Muscle of arm (tissue), 12 donors: ENCODE data around the gene CDKN1B. TPM values are rescaled to one million over a fixed set of nuclear protein-coding genes. Genes with fewer than 3 reads are reported as not detected.
"Not testable (repeated sequence)": the region's sequence is repeated elsewhere in the genome, so short reads cannot be mapped to it uniquely, and the experiment has no call there.

ENCODE experiments used
- DNase-seq: peaks from one replicate; pipeline ENCODE4 v3.0.0-alpha.2; 2013
- polyA plus RNA-seq, 12 donors: library from polyadenylated mRNA; unstranded; fragments of 120-200 nt; gene quantifications; one replicate each; pipeline ENCODE4 v1.2.1, GENCODE V29; 2013; ENCODE audit not compliant: insufficient read length in 12 of 12

The CDKN1B gene
- polyA plus RNA-seq, 12 donors: 47.1 to 72.2 (median 53.6) TPM; not detected in 1

DNA sequence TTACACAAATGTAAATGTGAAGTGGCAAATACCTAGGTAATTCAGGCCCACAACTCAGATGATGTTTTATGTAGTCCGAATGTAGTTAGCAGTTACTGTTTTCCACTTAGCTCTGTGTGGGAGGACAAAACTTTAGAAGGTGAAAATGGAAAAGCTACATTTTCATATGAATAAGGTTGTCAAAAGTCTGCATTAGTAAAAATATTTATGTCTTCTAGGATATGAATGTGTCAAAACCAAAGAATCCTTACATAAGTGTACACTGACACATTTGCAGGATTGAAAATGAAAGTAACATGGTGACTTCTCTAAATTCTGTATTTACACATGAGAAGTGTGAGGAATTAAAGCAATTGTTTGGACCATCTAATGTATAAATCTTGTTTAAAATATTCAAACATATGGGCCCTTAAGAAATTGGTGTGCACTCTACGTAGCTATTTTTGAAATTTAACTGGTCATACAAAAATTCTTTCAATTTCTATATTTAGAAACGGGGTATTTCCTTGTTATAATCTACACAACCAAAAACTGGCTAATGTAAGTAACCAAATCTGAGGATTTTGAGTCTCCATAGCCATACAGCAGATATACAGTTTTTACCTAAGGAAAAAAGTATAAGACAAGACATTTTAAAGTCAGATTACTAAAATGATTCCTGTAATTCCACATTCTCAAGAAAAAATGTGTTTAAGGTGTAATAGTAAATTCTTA, 5.4 kb downstream of the CDKN1B start:
- no peak for DNase-seq

DNA sequence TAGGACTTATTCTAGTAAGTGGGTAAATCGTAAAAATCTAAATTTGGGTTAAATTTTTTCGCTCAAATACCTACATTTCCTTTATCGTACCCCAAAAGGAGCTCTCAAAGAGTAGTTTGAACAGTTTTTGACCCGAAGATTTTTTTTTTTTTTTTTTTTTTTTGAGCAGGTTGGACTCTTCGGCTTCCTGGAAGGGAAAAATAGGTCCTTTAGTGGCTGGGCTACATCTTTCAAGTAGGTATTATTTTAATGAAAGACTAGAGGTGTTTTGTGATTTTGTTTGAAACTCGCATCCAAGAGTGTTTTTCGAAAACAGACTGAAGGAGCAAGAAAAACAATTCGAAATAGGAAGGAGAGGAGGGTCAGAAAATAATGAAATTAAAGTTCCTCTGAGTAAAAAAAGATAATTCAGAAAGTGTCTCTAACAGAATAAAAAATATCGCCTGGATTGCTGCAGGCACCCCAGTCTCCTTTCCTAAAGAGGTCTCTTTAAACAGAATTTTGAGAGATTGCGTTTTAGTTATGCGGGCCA, 6.0 kb downstream of the CDKN1B start:
- DNase-seq: no peak

DNA sequence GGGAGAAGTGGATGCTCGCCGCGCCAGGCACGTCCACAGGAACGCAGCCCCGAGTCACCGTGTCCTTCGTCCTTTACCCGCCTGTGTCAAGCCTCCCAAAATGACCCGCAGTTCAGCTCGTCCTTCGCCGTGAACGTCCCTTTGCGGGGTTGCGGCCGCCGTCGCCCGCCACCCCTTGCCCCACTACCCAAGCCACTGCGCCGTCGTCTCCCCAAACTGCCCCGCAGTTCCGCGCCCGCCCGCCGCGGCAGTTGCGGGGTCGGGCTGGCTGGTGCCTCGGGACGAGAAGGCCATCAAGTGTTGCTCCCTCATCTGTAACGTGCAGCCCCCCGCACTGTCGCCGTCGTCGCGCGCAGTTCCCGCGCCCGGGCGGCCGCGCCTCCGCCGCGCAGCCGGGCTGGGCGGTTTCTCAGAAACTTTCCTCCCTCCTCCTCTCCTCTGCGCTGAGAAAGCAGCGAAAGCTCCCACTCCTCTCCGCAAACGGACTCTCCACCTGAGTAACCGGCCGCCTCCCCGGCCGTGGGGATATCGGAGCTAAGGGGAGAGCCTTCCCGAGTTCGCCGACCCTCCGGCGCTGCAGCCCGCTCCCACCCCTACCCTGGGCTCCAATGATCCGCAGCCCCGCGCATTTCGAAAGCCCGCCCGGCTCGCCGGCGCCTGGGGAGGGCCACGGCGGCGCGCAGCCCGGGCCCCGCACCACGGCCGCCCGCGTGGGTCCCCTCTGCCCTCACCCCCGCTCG, 6.7 kb downstream of the CDKN1B start:
- DNase-seq: peak; percentile 66

DNA sequence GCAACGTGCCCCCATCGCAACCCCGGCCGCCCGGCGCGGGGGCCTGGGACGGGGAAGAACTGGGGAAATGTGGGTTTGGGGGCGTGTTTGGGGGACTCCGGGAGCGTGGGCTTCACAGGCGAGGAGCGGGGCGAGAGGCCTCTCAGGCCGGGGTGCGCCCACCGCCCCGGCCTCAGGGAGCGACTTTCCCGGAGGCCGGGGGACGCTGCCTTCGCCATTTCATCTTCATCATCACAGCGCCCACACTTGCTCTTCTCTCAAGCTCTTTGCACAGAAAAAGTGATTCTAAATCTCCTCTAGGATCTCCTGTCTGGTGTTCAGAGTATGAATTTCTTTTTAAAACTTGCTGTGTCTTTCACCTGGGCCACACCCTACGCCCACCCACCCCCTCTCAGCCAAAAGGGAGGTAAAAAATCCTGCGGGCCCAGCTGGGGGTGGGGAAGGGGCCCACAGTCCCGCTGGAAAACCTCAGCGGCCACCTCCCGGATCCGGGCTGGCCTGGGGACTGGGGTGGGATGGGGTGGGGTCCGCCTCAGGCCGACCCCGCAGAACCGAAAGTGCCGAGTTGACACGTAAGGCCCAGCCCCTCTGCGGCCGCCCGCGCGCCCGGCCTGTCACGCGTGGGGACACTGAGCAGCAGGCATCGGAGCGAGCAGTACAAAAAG, 7.4 kb downstream of the CDKN1B start:
- no peak for DNase-seq

DNA sequence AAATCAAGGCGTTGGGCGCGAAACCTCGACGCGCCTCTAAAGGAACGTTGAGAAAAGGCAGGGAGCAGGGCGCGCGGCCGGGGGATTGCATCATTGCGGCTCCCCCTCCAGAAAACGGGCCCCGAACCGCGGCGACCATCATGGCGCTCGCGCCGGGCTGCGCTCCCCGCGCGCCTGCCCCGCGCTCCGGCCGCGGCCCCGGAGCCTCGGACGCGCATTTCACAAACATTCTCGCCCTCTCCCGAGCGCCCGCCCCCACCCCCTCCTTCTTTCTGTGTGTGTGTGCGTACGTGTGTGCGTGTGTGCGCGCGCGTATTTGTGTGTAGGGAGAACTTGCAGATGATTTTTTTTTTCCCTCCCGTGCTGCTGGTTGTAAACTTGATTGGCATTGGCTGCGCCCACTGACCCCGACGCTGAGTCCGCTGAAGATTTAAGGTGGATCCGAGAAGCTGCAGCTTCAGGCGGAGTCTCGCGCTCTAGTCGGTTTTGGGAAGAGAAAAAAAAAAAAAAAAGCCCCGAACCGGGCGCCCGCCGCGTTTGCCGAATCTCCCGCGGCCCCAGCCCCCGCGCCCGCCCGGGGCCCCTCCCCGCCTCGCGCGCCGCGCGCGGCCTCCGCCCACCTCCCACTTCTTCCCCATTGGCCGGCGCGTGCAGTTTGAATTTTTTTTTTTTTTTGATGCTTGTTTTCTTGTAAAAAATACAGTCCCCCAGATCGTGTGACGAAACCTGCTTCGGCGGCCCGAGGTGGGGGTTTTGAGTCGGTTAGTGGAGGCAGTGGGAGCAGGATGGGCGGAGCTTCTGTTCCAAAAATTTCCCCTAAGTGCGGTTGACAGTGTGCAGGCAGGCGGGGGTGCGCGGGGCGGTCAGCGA, 8.2 kb downstream of the CDKN1B start:
- peak; percentile 97 for DNase-seq

DNA sequence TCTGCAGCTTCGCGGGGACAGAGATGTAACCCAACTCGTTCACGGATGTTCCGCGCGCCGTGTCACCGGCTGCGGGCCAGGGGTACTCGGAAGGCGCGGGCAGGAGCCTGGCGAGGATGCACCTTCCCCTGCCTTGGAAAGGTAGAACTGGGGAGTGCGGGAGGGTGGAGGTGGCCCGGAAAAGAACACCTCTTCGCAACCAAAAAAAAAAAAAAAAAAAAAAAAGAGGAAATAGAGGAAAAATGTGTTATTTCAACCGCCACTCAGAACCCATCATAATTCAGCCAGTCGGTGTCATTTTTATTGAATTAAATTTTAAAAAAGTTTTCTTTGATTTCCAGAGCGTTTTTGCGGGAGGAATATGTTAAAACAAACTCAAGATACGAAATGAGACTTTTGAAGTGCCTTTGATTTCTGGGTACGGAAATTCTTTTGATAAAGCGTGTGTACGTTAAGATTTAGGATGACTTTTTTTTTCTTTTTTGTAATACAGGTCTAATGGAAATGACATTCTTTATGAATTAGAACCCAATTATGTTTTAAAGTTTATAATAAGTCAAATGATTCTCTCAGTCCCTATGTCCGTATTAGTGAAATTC, 8.9 kb downstream of the CDKN1B start:
- no peak for DNase-seq

DNA sequence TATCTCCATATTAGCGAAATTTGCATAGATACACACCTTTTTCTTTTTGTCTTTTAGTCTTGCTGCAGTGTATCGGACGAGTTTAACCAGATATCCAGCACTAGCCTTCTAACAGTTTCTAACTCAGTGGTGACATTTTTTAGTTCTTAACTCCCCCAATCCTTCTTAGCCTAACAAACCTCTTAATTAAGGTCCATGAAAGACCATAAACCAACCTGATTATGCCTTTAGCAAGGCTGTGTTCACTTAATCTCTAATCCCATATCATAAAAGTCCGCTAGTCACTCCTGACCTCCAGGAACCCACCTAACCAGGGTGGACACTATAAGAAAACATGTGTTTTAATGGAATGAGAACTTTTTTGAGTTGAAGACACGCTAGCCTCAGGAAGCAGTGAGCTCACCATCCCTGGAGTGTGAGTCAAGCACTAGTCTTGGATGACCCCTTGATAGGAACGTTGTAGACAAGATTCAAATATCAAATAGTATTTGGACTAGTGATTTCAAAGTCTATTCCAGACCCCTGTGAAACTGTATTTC, 9.5 kb downstream of the CDKN1B start:
- DNase-seq: peak; percentile 35

DNA sequence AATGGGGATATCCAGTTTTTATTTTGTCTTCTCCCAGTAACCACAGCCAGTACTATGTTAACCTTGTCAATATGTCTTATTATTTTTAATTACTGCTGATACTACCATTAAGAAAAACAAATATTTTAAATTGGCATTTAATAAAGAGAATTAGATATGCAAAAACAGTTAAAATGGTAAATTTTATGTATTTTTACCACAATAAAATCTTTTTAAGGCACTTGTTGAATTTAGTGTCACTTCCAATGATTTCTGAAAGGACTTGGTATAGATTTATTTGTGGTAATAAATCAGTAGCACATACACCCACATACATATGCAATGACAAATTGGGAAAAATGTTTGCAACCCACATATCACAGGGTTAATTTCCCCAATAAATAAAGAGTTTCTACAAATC, 14.0 kb downstream of the CDKN1B start:
- no peak for DNase-seq

DNA sequence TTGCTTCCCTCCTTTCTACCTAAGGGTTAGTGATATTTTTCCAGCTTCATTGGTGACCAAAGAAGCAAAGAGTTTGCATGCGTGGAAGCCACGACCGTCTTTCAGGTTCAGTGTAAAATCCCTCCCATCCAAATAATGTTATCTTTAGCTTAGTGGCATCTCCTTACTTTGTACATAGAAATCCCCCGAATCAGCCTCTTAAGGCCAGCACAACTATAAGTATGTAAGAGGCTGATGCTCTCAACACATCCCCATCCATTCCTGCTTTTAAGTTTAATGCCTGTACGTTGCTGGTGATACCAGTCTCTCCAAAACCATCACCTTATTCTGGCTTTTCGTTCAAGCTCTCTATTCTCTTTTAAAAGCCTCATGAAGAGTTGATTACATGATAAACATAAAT, 14.6 kb downstream of the CDKN1B start:
- DNase-seq: no peak

DNA sequence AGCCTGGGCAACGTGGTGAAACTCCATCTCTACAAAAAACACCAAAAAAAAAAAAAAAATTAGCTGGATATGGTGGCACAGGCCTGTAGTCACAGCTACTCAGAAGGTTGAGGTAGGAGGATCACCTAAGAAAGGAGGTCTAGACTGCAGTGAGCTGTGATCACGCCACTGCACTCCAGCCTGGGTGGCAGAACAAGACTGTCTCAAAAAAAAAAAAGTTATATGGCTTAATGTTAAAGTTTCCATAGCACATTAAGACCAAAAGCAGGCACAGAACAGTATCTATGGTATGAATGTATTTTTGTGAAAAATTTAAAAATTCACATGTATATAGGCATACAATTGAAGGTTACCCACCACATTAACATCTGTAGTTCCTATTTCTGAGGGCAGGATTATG, 15.9 kb downstream of the CDKN1B start:
- DNase-seq: no peak

DNA sequence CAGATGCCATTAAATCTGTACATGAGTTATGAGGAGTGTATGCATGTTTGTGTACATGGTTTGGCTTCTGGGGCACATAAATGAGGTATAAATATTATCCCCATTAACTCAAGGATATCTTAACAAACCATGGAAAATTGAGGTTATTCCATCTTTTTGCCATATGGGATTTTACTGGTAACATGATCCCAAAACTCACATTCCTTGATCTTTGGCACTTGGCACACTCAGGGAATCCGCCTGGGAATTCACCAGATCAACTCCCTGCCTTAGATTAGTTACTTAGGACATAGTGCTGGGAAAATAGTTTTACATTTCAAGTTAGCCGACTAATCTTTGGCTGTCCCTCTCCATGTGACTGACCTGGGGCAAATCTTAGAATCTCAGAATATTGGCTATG, 16.9 kb downstream of the CDKN1B start:
- no peak for DNase-seq

DNA sequence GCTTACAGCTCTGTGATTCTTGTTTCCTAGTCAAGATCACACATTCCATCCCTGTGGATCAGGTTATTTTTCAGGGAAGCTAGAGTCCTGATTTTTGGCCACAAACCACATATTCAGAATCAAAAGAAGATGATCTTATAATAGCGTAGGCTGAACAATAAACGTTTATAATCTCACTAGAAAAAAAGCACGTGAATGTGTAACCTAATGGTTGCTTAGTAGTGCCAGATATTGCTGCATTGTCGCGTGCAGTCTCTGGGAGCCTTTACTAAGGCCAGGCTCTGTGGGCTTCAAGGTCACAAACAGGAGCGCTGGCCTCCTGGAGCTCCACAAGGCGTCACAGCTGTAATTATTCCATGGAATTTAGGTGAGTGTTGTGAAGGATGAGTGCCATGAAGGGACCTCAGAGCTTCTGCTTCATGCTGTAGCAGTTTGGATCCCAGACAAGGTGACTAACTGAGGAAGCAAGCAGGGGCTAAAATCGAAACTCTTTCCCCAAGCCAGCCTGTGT, 17.4 kb downstream of the CDKN1B start:
- no peak for DNase-seq

DNA sequence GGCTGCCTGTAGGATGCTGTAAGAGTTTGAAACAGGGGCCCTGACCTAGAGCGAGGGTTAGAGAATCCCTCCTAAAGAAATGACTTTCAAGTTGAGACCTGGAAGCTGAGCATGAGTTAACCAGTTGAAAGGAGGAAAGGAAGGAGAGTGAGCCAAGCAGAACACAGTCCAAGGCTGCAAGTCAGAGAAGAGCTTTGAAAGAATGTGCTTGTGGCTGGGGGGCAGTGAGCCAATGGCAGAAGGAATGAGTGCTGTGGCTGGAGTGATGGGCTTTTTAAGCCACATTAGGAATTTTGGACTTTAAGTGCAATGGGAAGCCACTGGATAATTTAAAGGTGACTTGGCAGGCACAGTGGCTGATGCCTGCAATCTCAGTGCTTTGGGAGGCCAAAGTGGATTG, 18.1 kb downstream of the CDKN1B start:
- DNase-seq: no peak

DNA sequence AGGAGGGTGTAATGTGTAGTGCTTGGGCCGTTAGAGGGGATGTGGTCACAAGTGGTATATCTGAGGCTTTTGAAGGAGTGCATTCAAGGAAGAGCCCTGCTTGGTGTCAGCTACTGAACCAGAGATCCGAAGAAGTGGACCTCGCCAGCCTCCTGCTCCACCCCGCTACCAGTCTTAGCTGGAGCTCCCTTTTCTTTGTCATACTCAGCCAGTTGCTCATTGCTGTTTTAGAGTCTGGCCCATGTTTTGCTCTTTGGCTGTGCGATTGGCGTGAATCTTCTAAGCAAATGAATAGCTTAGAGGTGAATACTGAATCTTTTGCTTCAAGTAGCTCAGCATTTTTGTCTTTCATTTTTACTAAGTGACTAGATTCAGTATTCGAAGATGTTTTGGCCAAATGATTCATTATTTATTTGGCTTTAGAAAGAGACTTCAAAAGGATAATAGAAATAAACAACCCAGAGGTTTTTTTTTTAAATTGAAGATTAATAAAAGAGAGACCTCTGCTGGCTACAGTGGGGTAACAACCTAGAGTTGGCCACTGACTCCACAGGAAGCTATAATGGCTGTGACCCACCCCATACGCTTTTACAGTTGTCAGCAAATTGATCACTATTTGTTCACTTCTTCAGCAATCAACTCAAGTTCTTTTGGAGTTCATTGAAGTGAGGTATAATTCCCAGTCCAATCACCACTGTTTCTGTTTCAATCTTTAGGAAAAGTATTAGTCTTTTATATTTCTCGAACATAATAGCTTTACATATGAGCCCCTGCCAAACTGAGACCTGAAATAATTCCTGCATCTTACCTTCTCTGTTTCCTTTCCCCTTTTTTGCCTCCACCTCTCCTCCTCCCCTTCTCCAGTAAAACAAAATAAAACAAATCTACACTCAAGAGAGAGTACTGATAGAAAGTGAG, 19.9 kb downstream of the CDKN1B start:
- DNase-seq: peak; percentile 36

DNA sequence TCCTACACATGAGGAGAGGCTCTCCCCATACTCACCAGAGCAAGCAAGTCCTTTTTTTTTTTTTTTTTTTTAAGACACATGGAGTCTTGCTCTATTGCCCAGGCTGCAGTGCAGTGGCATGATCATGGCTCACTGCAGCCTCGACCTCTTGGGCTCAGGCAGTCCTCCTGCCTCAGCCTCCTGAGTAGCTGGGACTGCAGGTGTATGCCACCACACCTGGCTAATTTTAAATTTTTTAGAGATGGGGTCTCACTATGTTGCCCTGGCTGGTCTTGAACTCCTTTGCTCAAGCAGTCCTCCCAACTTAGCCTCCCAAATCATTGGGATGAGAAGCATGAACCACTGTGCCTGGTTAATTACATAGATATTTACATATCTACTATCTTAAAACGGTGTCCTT, 21.0 kb downstream of the CDKN1B start:
- not testable (repeated sequence) for DNase-seq

DNA sequence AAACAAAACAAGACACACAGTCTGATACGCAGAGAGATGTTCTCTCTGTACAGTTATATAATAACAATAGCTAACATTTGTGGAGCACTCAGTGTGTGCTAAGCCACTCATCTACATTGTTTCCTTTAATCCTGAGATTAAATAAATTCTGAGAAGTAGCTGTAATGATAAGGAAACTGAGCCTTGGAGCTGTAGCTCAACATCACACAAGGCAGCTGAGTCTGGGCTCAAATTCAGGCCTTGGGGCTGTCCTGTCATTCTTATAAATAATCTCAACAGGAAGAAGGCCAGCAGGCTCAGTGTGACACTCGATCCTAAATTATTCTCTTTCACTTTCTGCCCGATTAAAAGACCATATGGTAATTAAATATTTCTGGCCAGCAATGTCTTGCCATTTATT, 24.5 kb downstream of the CDKN1B start:
- DNase-seq: no peak

DNA sequence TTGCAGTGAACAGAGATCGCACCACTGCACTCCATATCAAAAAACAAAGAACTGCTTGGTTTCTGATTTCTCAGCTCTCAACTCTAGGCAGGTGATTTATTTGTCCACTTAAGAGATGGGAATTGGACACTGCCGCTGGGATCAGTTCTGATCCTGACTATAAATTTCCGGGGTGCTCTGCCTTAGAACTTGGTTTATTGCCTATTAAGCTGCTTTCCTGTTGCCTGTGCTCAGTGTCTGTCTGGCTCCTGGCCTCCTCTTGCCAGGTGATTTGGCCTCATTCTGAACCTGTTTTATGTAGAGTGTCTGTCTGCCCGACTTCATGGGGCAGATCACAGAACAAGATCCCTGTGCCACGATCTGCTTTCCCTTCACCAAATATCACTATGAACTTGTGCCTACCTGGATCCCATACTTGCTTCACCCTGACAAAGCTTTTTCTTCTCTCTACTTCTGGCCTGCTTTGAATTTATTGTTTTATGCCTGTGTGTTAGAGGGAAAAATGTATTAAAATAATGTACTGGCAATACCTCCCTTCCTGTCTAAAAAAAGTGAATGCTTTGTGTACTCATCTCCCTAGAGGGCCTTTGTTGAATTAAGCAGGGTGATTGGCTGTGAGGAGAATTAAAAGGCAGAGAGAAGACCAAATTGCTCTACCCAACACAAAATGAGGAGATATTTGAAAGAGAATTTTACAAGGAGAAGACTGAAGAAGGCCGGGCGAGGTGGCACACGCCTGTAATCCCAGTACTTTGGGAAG, 27.6 kb downstream of the CDKN1B start:
- no peak for DNase-seq

DNA sequence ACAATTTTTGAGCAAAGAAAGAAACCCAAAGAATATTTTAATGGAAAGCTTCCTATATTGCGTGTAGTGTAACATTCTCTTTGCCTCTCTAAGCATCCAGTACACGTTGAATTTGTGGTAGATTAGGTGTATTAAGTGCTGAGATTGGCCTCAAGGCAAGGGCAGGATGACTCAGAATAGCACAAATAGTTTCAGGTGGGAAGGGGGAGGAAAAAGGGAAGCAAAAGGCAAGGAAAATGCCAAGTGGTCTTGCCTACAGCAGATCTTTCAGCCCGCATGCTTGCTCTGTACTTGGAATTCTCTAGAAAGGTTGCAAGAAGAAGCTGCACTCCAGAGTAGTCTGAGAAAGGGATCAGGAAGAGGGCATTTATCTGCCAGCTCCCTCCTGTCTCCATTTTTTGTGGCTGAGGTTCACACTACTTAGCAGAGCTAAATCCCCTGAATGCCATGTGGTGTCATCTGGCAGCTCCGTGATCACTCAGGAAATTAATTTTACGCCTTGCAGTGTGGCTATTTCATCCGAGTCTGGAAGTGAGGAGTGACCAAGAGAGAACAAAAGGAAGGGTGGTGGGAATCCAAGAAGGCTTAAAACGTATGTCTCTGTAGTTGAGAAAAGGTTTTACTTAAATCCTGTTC, 28.5 kb downstream of the CDKN1B start:
- no peak for DNase-seq
